ENCODE data around the gene C7orf57. TPM values are rescaled to one million over a fixed set of nuclear protein-coding genes. Genes with fewer than 3 reads are reported as not detected.

Gene C7orf57
- total and polyA plus RNA-seq, 10 of the 15 experiments (the other 5 are each of a cell fraction or from before 2014, with no cell fraction given), result 0.04 to 0.21 (median 0.10) TPM; not detected in 5

DNA sequence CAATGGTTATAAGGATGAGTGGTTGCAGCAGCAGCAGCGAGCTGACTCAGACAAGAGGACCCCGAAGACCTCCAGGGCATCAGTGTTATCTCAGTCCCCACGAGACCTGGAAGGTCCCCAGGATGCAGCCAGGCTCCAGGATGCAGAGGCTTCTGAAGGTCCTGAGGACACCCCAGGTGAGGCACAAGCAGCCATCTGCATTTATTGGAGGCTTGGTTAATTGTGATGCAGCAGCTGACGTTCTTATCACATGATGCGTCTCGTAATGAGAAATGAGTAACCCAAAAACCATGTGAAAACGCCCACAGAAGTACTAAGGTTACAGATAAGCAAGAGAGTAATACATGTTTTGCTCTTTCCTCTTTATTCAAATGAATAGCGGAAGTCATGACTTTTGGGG, 17.4 kb downstream of the C7orf57 start (continued):
- TF ChIP-seq, protein P1, sequence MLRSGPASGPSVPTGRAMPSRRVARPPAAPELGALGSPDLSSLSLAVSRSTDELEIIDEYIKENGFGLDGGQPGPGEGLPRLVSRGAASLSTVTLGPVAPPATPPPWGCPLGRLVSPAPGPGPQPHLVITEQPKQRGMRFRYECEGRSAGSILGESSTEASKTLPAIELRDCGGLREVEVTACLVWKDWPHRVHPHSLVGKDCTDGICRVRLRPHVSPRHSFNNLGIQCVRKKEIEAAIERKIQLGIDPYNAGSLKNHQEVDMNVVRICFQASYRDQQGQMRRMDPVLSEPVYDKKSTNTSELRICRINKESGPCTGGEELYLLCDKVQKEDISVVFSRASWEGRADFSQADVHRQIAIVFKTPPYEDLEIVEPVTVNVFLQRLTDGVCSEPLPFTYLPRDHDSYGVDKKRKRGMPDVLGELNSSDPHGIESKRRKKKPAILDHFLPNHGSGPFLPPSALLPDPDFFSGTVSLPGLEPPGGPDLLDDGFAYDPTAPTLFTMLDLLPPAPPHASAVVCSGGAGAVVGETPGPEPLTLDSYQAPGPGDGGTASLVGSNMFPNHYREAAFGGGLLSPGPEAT (IDR thresholded peaks at IDR 0.05; ENCODE audit: low read depth), result 0 out of 2 replicates have a peak, but pooled peaks have one; percentile 32
- TF ChIP-seq STAT3 (IDR thresholded peaks at IDR 0.05; ENCODE audit: low read depth, low read length) (no peak), ZZZ3 (IDR thresholded peaks at IDR 0.05; ENCODE audit: control insufficient read depth, insufficient read length, low read depth) (no peak), YY1 (IDR thresholded peaks at IDR 0.05; ENCODE audit: low read depth, low read length) (0 out of 2 replicates have a peak, but pooled peaks have one; percentile 36), SUPT20H (IDR thresholded peaks at IDR 0.05; ENCODE audit: borderline replicate concordance, control insufficient read depth, low read depth, low read length) (no peak), TARDBP (IDR thresholded peaks at IDR 0.05; ENCODE audit: borderline replicate concordance) (no peak), GABPA (IDR thresholded peaks at IDR 0.05; ENCODE audit: low read depth) (no peak), CHD2 (IDR thresholded peaks at IDR 0.05; ENCODE audit: borderline replicate concordance, low read depth, low read length) (no peak), CEBPB (IDR thresholded peaks at IDR 0.05; ENCODE audit: borderline replicate concordance in 1 of 2, low read depth in 2 of 2, low read length in 2 of 2) (no peak), RAD51 (IDR thresholded peaks at IDR 0.05) (peak; percentile 93), RB1 (IDR thresholded peaks at IDR 0.05; ENCODE audit: borderline replicate concordance) (no peak), MEF2B (IDR thresholded peaks at IDR 0.05; ENCODE audit: partially characterized antibody, poor library complexity, severe bottlenecking) (no peak), IKZF1 (conservative IDR thresholded peaks at IDR 0.05) (0 out of 2 replicates have a peak, but pooled peaks have one; percentile 27), HDAC6 (IDR thresholded peaks at IDR 0.05; ENCODE audit: unreplicated experiment) (no peak), FOXK2 (IDR thresholded peaks at IDR 0.05) (no peak), IKZF2 (IDR thresholded peaks at IDR 0.05) (0 out of 4 replicates have a peak, but pooled peaks of 1 of the 2 experiments have one; percentile 11), RCOR1 (conservative IDR thresholded peaks at IDR 0.05; ENCODE audit: low read depth, low read length) (no peak), RUNX3 (IDR thresholded peaks at IDR 0.05; ENCODE audit: low read length) (peak; percentile 31; the same call in 1 of the 2 replicates), KLF5 (IDR thresholded peaks at IDR 0.05; ENCODE audit: partially characterized antibody) (no peak), RBBP5 (conservative IDR thresholded peaks at IDR 0.05) (no peak), EP300 (IDR thresholded peaks at IDR 0.05; ENCODE audit: borderline replicate concordance in 1 of 2, control insufficient read depth in 1 of 2, low read depth in 2 of 2, low read length in 2 of 2) (peak in 1 of 2 experiments; percentile 59; a peak in 1 of 4 replicates), SREBF1 (IDR thresholded peaks at IDR 0.05; ENCODE audit: low read length) (no peak), CREB1 (IDR thresholded peaks at IDR 0.05; ENCODE audit: low read depth) (peak; percentile 77)
- TF ChIP-seq, protein P2, sequence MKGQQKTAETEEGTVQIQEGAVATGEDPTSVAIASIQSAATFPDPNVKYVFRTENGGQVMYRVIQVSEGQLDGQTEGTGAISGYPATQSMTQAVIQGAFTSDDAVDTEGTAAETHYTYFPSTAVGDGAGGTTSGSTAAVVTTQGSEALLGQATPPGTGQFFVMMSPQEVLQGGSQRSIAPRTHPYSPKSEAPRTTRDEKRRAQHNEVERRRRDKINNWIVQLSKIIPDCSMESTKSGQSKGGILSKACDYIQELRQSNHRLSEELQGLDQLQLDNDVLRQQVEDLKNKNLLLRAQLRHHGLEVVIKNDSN (IDR thresholded peaks at IDR 0.05; ENCODE audit: borderline replicate concordance, extremely low read length, insufficient read depth, low read depth, low read length), result peak; percentile 16
- TF ChIP-seq, protein P3, sequence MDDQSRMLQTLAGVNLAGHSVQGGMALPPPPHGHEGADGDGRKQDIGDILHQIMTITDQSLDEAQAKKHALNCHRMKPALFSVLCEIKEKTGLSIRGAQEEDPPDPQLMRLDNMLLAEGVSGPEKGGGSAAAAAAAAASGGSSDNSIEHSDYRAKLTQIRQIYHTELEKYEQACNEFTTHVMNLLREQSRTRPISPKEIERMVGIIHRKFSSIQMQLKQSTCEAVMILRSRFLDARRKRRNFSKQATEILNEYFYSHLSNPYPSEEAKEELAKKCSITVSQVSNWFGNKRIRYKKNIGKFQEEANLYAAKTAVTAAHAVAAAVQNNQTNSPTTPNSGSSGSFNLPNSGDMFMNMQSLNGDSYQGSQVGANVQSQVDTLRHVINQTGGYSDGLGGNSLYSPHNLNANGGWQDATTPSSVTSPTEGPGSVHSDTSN (IDR thresholded peaks at IDR 0.05; ENCODE audit: insufficient replicate concordance, low read depth, low read length), result no peak
- TF ChIP-seq, protein P4, sequence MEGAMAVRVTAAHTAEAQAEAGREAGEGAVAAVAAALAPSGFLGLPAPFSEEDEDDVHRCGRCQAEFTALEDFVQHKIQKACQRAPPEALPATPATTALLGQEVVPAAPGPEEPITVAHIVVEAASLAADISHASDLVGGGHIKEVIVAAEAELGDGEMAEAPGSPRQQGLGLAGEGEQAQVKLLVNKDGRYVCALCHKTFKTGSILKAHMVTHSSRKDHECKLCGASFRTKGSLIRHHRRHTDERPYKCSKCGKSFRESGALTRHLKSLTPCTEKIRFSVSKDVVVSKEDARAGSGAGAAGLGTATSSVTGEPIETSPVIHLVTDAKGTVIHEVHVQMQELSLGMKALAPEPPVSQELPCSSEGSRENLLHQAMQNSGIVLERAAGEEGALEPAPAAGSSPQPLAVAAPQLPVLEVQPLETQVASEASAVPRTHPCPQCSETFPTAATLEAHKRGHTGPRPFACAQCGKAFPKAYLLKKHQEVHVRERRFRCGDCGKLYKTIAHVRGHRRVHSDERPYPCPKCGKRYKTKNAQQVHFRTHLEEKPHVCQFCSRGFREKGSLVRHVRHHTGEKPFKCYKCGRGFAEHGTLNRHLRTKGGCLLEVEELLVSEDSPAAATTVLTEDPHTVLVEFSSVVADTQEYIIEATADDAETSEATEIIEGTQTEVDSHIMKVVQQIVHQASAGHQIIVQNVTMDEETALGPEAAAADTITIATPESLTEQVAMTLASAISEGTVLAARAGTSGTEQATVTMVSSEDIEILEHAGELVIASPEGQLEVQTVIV (IDR thresholded peaks at IDR 0.05; ENCODE audit: borderline replicate concordance, partially characterized antibody), result no peak
